HFFc6 (cell line): ENCODE measurements around the gene RNF213. TPM values are rescaled to one million over a fixed set of nuclear protein-coding genes. Genes with fewer than 3 reads are reported as not detected.

Experiments used
- DNase-seq: peaks from one replicate; pipeline ENCODE4 v3.0.0-alpha.2; 2018
- H3K27ac Mint-ChIP-seq: 2 replicates; pipeline ENCODE4 v1.8.0; 2020; ENCODE audit warnings: mild to moderate bottlenecking, mixed read lengths
- H3K27me3 Mint-ChIP-seq: 2 replicates; pipeline ENCODE4 v1.8.0; 2021; ENCODE audit warnings: mild to moderate bottlenecking, moderate library complexity, mixed read lengths; ENCODE audit not compliant: insufficient read depth
- H3K36me3 Mint-ChIP-seq: 2 replicates; pipeline ENCODE4 v1.8.0; 2021; ENCODE audit warnings: low read depth, mixed read lengths
- H3K4me1 Mint-ChIP-seq: 2 replicates; pipeline ENCODE4 v1.8.0; 2020; ENCODE audit warnings: low read depth, mixed read lengths
- H3K4me3 Mint-ChIP-seq: 2 replicates; pipeline ENCODE4 v1.8.0; 2020; ENCODE audit warnings: mild to moderate bottlenecking, moderate library complexity, mixed read lengths
- H3K9me3 Mint-ChIP-seq: 2 replicates; pipeline ENCODE4 v1.8.0; 2020; ENCODE audit warnings: mild to moderate bottlenecking, mixed read lengths
- CTCF ChIP-seq: fragments of 200-600 bp; sonication (generic); IDR thresholded peaks from 2 replicates; pipeline ENCODE4 v1.5.0; 2021; ENCODE audit warnings: antibody characterized with exemption, mild to moderate bottlenecking
- total RNA-seq, 6 experiments: library from RNA; stranded (reverse); fragmentation: NEBNext Ultra II Directional; extraction: Animal tissue kit (Norgen Biotek cat#: 25700); gene quantifications; 2 replicates in 1 of 6; 3 replicates in 5 of 6; pipeline ENCODE4 v1.2.3, GENCODE V29; 2021

The RNF213 gene
- total RNA-seq, 6 experiments from 2014 or later: 42.0 to 51.6 (median 48.3) TPM

GRCh38 chr17:80414508-80414802 is 153.8 kb downstream of the RNF213 start:
- no peak for DNase-seq
- no peaks in the 10 kb centered on the region for H3K9me3 Mint-ChIP-seq
- no peak for TF ChIP-seq CTCF
- peak overlapping the region; percentile 95 for H3K27ac Mint-ChIP-seq
- H3K4me1 Mint-ChIP-seq: peaks cover 31% of the 10 kb centered on the region
- H3K4me3 Mint-ChIP-seq: peak overlapping the region; percentile 88
- peaks cover 17% of the 10 kb centered on the region for H3K36me3 Mint-ChIP-seq
- H3K27me3 Mint-ChIP-seq: peaks cover 6% of the 10 kb centered on the region

GRCh38 chr17:80414803-80415625 is 154.4 kb downstream of the RNF213 start, which contains the start of gene ENDOV:
Gene ENDOV (plus strand): TSS chr17:80415167. CDS start chr17:80415195, 28 bp downstream.
- Mint-ChIP-seq H3K9me3 (no peaks in the 10 kb centered on the region), H3K27ac (peak within 1 kb of the TSS; percentile 95), H3K27me3 (peaks cover 6% of the 10 kb centered on the region), H3K36me3 (peaks cover 23% of the 10 kb centered on the region), H3K4me3 (peak within 1 kb of the TSS; percentile 88), H3K4me1 (peaks cover 31% of the 10 kb centered on the region)
- peak; percentile 86 for DNase-seq
- no peak for TF ChIP-seq CTCF

GRCh38 chr17:80415626-80416137 is 155.0 kb downstream of the RNF213 start:
- no peak for DNase-seq
- H3K4me1 Mint-ChIP-seq: peaks cover 31% of the 10 kb centered on the region
- peaks cover 29% of the 10 kb centered on the region for H3K36me3 Mint-ChIP-seq
- peaks cover 6% of the 10 kb centered on the region for H3K27me3 Mint-ChIP-seq
- peak overlapping the region; percentile 88 for H3K4me3 Mint-ChIP-seq
- TF ChIP-seq CTCF: no peak
- H3K27ac Mint-ChIP-seq: peak overlapping the region; percentile 95
- no peaks in the 10 kb centered on the region for H3K9me3 Mint-ChIP-seq

- no peak for TF ChIP-seq CTCF
- Mint-ChIP-seq H3K27me3 (peaks cover 6% of the 10 kb centered on the region), H3K4me3 (peak overlapping the region; percentile 88), H3K27ac (peak overlapping the region; percentile 71), H3K9me3 (no peaks in the 10 kb centered on the region), H3K4me1 (peaks cover 31% of the 10 kb centered on the region), H3K36me3 (peaks cover 29% of the 10 kb centered on the region)
- DNase-seq: no peak
Observed at GRCh38 chr17:80416260-80416939, 155.7 kb downstream of the RNF213 start.

GRCh38 chr17:80416940-80417293 is 156.3 kb downstream of the RNF213 start:
- peaks cover 6% of the 10 kb centered on the region for H3K27me3 Mint-ChIP-seq
- H3K4me1 Mint-ChIP-seq: peaks cover 31% of the 10 kb centered on the region
- no peak for DNase-seq
- H3K9me3 Mint-ChIP-seq: no peaks in the 10 kb centered on the region
- TF ChIP-seq CTCF: no peak
- peak overlapping the region; percentile 88; the same call in 1 of the 2 replicates for H3K4me3 Mint-ChIP-seq
- H3K36me3 Mint-ChIP-seq: peaks cover 29% of the 10 kb centered on the region
- H3K27ac Mint-ChIP-seq: no peak overlapping the region
